Activated CD4-positive, alpha-beta T cell treated with anti-CD3 and anti-CD28 coated beads, Interleukin-2, Interleukin-4, amounts not matched to agents 100 ng/mL and 50 ng/mL, durations not matched to agents 16 hours and 8 hours (primary cell): ENCODE measurements around the gene PTPRS.

ENCODE experiments used
- DNase-seq: peaks from one replicate; pipeline ENCODE4 v3.0.0-alpha.2; 2020; ENCODE audit warnings: low spot score

PTPRS gene

GRCh38 chr19:5308451-5309437 lies 31.9 kb downstream of the PTPRS start:
- DNase-seq, result no peak

- DNase-seq, result no peak
Observed at GRCh38 chr19:5307655-5308054, 33.0 kb downstream of the PTPRS start.

- DNase-seq, result no peak
Observed at GRCh38 chr19:5305163-5305562, 35.4 kb downstream of the PTPRS start.

DNA sequence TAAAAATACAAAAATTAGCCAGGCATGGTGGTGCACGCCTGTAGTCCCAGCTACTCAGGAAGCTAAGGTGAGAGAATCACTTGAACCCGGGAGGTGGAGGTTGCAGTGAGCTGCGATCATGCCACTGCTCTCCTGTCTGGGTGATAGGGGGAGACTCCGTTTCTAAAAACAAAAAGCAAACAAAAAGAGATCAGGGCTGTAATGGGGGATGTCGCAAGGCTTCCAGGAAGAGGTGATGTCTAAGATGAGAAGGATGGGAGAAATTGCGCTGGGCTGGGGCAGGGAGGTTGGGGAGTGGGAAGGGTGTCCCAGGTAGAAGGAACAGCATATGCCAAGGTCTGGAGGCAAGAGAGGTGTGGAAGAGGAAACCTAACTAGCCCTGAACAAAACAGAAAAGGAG lies 36.1 kb downstream of the PTPRS start:
- no peak for DNase-seq

DNA sequence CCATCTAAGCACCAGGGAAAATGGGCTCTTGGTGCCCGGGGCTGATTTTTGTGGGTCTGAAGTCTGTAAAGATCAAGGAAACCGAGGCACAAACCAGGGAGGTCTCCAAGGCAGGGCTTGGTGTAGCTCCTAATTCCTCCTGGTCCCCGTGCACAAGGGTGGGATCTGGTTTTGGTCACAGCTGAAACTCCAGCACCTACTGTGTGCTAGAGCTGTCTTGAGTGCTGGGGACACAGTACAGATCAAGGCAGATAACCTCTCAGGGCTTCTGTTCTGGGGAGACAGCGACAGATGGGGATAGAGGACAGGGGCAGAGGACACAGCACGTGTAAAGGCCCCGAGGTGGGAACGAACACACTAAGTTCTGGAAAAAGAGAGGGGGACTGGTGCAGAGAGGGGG lies 37.4 kb downstream of the PTPRS start:
- DNase-seq, result no peak

DNA sequence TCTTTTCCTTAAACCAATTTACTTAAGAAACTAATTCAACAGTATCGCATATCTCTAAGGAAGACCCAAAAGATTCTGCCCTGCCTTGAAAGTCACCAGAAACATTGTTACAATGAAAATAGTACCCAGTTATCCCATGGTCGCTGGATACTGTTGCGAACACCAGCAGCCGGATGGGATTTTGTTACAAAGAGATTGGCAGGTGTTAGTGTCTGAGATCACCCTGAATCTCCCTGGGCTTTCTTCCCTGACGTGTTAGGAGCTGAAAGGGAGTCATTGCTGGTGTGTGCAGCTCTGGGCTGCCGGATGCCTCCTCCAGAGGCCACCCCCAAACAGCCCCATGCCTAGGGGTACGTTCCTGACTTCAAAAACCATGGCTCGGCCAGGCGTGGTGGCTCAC lies 38.2 kb downstream of the PTPRS start:
- no peak for DNase-seq

GRCh38 chr19:5299137-5299536 lies 41.5 kb downstream of the PTPRS start:
- no peak for DNase-seq

DNA sequence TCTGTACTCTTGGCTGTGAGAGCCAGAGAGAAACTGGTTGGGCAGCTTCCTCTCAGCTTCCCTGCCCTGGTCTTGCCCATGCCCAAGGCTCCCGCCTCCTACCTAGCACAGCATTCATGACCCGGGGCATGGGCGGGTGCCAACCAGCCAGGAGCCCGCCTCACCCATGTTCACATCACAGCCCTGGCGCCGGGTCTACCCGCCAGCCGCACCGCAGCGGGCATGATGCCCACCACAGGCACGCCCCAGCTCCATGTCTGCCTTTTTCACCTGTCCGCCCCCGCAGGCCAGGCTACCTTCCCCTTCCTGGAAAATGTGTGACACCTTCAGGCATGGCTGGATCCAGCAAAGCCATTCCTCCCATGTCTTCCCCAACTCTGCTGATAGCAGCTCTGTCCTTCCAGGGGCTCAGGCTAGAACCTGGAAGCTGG lies 42.1 kb downstream of the PTPRS start:
- DNase-seq, result no peak

- DNase-seq, result no peak
Observed at GRCh38 chr19:5297272-5297669, 43.3 kb downstream of the PTPRS start.

- DNase-seq, result no peak
Observed at GRCh38 chr19:5296457-5297271, 43.9 kb downstream of the PTPRS start.

- DNase-seq, result no peak
Observed at GRCh38 chr19:5296021-5296420, 44.6 kb downstream of the PTPRS start.

DNA sequence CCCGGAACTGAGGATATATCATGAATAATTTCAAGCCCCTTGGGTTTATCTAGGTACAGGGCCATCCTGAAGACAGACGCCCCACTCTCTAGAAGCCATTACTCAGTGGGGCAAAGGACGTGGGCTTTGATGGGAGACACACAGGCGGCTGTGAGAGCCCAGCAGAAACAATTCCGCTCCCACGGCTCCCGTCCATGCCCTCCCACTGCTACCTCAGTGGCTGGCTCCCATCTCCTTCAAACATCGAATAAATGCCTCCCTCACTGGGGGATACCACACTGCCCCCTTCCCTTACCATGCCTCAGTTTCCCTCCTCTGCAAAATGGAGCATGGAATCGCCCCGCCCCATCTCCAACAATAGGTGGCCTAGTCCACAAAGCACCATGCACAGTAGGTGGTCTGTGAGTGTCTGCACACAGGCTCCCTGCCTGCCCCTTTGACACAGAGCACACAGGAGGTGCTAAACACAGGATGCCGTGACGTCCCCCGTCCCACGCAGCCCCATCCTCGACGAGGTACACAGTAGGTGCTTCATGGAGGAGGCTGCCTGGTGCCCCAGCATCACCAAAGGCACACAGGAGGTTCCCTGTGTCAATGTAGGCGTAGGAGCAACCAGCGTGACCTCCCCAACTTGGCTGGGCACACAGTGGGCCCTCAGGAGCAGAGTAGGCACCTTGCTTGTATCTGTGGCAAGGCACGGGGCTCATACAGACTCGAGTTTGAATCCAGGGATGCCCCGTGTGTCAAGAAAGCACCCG lies 46.0 kb downstream of the PTPRS start:
- no peak for DNase-seq

DNA sequence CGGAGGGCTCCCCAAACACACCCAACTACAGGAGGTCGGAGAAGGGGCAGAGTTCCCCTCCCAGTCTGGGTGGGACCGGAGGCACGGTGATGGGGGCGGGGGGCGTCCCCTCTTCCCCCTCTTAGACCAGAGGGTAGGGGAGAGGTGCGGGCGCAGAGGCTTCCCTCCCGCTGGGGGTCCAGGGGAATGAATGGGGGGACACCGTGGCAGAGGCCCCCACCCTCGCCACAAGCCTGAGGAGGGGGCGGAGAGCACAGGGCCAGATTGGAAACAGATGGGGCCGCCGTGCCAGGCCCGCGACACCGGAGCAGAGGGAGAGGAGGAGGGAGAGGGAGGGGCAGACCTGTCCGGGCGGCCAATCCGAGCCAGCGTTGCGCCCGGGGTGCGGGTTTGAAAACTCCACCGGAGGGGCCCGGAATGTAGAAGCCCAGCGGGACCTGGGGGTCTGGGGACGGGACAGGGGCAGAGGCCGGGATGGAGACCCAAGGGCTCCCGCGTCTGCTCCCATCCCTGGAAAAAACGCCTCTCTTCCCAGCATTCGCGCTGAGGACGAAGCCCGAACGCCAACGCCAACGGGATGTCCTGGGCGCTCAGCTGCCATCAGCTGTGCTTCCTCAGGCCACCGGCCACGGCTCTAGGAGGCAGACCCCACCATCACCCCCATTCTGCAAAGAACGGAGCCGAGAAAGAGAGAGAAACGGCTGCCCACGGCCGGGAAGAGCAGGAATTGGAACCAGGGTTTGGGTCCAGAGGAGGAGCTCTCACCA lies 46.8 kb downstream of the PTPRS start:
- no peak for DNase-seq

- peak; percentile 21 for DNase-seq
Observed at GRCh38 chr19:5292822-5293611, 47.6 kb downstream of the PTPRS start.

DNA sequence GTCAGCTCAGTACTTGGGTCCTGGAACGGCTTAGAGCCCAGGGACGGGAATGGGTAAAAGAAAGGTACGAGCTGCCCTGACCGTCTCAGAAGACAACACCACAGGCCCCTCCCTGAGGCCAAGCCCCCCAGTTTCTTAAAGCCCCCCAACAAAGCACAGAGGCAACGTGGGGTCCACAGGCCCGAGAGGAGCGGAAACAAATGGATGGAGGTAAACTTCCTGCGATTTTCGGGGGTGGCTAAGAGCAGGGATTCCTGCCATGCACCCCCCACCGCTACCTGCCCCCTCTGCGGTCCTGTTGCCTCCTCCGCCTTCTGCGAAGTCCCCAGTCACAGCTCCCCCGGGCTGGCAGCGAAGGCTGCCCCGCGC lies 48.2 kb downstream of the PTPRS start:
- DNase-seq, result no peak

- no peak for DNase-seq
Observed at GRCh38 chr19:5291588-5292193, 48.9 kb downstream of the PTPRS start.
